Erythroblast (primary cell): ENCODE results near the gene CCNF.

Experiments
- GATA1 ChIP-seq: IDR thresholded peaks from 2 replicates; pipeline ENCODE4 v1.6.1; 2011; ENCODE audit warnings: low read depth, mild to moderate bottlenecking, control low read depth, low read length, moderate library complexity
- POLR2A ChIP-seq: IDR thresholded peaks from 2 replicates; pipeline ENCODE4 v1.6.1; 2011; ENCODE audit warnings: mild to moderate bottlenecking, low read length

DNA sequence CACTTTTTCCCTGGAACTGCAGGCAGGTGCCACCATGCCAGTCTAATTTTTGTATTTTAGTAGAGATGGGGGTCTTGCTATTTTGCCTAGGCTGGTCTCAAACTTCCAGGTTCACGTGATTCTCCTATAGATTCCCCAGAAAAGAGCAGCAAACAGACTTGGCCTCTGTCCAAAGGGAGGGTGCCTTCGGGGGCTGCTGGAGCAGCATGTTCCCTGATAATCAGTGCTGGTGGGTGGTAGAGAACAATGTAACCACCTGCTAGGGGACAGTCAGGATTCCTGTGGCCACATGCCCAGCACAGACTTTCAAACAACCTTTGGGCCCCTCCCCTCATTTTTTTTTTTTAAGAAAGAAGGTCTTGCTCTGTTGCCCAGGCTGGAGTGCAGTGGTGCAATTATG, 14.2 kb upstream of the CCNF start:
- TF ChIP-seq POLR2A = no peak
- no peak for TF ChIP-seq GATA1
